HepG2 (cell line): ENCODE measurements around the gene SDK2. TPM values are rescaled to one million over a fixed set of nuclear protein-coding genes. Genes with fewer than 3 reads are reported as not detected.

Source experiments
- EP300 ChIP-seq, 3 experiments: sonication (generic) in 1 of 3; formaldehyde crosslinking in 1 of 3; IDR thresholded peaks; 2 replicates each; pipeline versions ENCODE4 v1.5.1 to v1.6.1; 2011 to 2020; ENCODE audit warnings: low read depth in 2 of 3, low read length in 2 of 3, borderline replicate concordance in 1 of 3, improper control_type of control experiment in 1 of 3, mild to moderate bottlenecking in 1 of 3, missing genetic modification reagents in 1 of 3, moderate library complexity in 1 of 3
- KDM3A ChIP-seq: IDR thresholded peaks from 2 replicates; pipeline ENCODE4 v1.6.1; 2018; ENCODE audit warnings: low read depth, missing compliant biosample characterization
- KDM5A ChIP-seq: fragments of 200-600 bp; sonication (generic); IDR thresholded peaks from 2 replicates; pipeline ENCODE4 v1.7.0; 2018; ENCODE audit warnings: antibody characterized with exemption, mild to moderate bottlenecking, low read length, borderline replicate concordance
- ONECUT2 ChIP-seq: sonication (generic); formaldehyde crosslinking; IDR thresholded peaks from 2 replicates; pipeline ENCODE4 v1.4.0; 2020; ENCODE audit warnings: missing genetic modification reagents
- PRDM4 ChIP-seq: sonication (generic); formaldehyde crosslinking; IDR thresholded peaks from 2 replicates; pipeline ENCODE4 v1.9.0; 2021; ENCODE audit warnings: missing genetic modification reagents, borderline replicate concordance
- RFX5 ChIP-seq: IDR thresholded peaks from 2 replicates; pipeline ENCODE4 v1.6.1; 2011; ENCODE audit warnings: low read depth, low read length, improper control_type of control experiment
- TAF1 ChIP-seq: sonication (generic); formaldehyde crosslinking; IDR thresholded peaks from 2 replicates; pipeline ENCODE4 v1.4.0; 2020; ENCODE audit warnings: missing genetic modification reagents
- TBL1XR1 ChIP-seq: fragments of 150-350 bp; IDR thresholded peaks from 2 replicates; pipeline ENCODE4 v1.6.1; 2014; ENCODE audit warnings: borderline replicate concordance, low read length; ENCODE audit not compliant: partially characterized antibody
- ZNF225 ChIP-seq: sonication (generic); formaldehyde crosslinking; IDR thresholded peaks from 2 replicates; pipeline ENCODE4 v1.4.0; 2020; ENCODE audit warnings: mild to moderate bottlenecking, missing genetic modification reagents
- ZNF232 ChIP-seq: sonication (generic); formaldehyde crosslinking; IDR thresholded peaks from 2 replicates; pipeline ENCODE4 v1.4.0; 2020; ENCODE audit warnings: missing genetic modification reagents, borderline replicate concordance
- ZNF263 ChIP-seq: sonication (generic); formaldehyde crosslinking; IDR thresholded peaks from 2 replicates; pipeline ENCODE4 v1.4.0; 2020; ENCODE audit warnings: missing genetic modification reagents
- ZNF547 ChIP-seq: sonication (generic); formaldehyde crosslinking; IDR thresholded peaks from 2 replicates; pipeline ENCODE4 v1.5.1; 2020; ENCODE audit warnings: mild to moderate bottlenecking, missing genetic modification reagents
- polyA plus RNA-seq, 8 experiments: library from polyadenylated mRNA; depleted of rRNA in 3 of 8; stranded (reverse) in 7 of 8; unstranded in 1 of 8; fragments of >200 nt; fragmentation: Illumina TruSeq in 4 of 8; extraction: Trizol in 4 of 8; gene quantifications; 2 replicates each; pipeline versions ENCODE4 v1.2.1 to v1.2.3, GENCODE V29; 2011 to 2016; ENCODE audit warnings: low read depth in 4 of 8, missing spikeins in 1 of 8, mixed read lengths in 1 of 8; ENCODE audit not compliant: insufficient read depth in 1 of 8
- total RNA-seq, 5 experiments: library from RNA; depleted of rRNA; stranded (reverse); fragments of >200 nt; fragmentation: Illumina TruSeq; extraction: Trizol; gene quantifications; 2 replicates each; pipeline ENCODE4 v1.2.3, GENCODE V29; 2016; ENCODE audit warnings: low read depth in 1 of 5
- TF ChIP-seq, protein P1 (sequence below): sonication (generic); formaldehyde crosslinking; IDR thresholded peaks from 2 replicates; pipeline ENCODE4 v1.4.0; 2020; ENCODE audit warnings: missing genetic modification reagents, borderline replicate concordance
- TF ChIP-seq, protein P2 (sequence below): sonication (generic); formaldehyde crosslinking; IDR thresholded peaks from 2 replicates; pipeline ENCODE4 v1.9.0; 2022; ENCODE audit warnings: missing genetic modification reagents, mild to moderate bottlenecking, borderline replicate concordance
- TF ChIP-seq, protein P3 (sequence below): sonication (generic); formaldehyde crosslinking; IDR thresholded peaks from 2 replicates; pipeline ENCODE4 v1.8.1; 2023; ENCODE audit warnings: missing genetic modification reagents, mild to moderate bottlenecking, borderline replicate concordance
- TF ChIP-seq, protein P4 (sequence below): sonication (generic); formaldehyde crosslinking; IDR thresholded peaks from 2 replicates; pipeline ENCODE4 v1.9.0; 2021; ENCODE audit warnings: missing genetic modification reagents, borderline replicate concordance

SDK2 gene
- total and polyA plus RNA-seq, 2 of the 13 experiments (the other 11 are each of a cell fraction or from before 2014, with no cell fraction given) = not detected

DNA sequence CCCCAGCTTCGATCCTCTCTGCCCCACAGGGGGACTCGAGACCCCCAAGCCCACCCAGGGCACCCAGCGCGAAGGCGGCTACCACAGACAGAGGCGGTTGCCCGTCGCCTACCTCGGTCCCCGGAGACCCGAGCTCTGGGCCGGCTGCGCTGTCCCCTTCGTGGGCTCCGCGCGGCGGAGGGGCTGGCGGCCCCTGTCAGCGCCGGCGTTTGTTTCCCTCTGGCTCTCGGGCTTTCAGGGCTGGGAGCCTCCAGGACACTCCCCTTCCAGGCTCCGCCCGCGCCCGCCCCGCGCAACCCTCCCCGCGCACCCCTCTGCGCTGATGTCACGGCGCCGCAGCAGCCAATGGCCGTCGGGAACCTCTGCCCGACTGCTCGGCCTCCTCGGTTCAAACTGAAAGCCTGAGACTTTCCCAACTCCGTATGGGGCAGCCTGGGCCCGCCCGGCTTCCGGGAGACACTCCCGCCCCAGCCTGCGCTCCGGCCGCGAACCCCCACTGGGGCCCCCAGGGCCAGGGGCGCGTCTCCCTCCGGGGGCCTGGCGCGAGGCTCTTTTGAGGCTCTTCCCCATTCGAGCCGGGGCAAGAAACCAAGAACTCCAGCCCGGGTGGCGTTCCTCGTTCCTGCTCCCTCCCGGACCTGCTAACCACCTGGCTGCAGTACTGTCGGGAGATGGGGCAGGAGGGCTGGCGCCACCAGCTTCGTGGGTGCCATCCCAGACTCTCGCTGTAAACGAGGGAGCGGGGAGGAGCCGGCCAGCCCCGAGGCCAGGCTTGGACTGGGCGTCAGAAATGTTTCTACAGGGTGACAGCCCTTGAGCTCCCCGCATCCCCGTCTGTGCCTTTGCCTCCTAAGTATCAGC lies 332.2 kb downstream of the SDK2 start, which contains the start of gene CDC42EP4 (continued):
- TF ChIP-seq, protein P1, sequence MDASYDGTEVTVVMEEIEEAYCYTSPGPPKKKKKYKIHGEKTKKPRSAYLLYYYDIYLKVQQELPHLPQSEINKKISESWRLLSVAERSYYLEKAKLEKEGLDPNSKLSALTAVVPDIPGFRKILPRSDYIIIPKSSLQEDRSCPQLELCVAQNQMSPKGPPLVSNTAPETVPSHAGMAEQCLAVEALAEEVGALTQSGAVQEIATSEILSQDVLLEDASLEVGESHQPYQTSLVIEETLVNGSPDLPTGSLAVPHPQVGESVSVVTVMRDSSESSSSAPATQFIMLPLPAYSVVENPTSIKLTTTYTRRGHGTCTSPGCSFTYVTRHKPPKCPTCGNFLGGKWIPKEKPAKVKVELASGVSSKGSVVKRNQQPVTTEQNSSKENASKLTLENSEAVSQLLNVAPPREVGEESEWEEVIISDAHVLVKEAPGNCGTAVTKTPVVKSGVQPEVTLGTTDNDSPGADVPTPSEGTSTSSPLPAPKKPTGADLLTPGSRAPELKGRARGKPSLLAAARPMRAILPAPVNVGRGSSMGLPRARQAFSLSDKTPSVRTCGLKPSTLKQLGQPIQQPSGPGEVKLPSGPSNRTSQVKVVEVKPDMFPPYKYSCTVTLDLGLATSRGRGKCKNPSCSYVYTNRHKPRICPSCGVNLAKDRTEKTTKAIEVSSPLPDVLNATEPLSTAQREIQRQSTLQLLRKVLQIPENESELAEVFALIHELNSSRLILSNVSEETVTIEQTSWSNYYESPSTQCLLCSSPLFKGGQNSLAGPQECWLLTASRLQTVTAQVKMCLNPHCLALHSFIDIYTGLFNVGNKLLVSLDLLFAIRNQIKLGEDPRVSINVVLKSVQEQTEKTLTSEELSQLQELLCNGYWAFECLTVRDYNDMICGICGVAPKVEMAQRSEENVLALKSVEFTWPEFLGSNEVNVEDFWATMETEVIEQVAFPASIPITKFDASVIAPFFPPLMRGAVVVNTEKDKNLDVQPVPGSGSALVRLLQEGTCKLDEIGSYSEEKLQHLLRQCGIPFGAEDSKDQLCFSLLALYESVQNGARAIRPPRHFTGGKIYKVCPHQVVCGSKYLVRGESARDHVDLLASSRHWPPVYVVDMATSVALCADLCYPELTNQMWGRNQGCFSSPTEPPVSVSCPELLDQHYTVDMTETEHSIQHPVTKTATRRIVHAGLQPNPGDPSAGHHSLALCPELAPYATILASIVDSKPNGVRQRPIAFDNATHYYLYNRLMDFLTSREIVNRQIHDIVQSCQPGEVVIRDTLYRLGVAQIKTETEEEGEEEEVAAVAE = 0 out of 2 replicates have a peak, but pooled peaks have one; percentile 18
- TF ChIP-seq ZNF225 (CRISPR knock-in tag) (peak; percentile 66; the same call in 1 of the 2 replicates), ZNF263 (CRISPR knock-in tag) (peak; percentile 64), EP300 (IDR thresholded peaks at IDR 0.05; ENCODE audit: low read depth in 2 of 2, low read length in 2 of 2) (no peak; a peak in 1 of 4 replicates), EP300 (CRISPR knock-in tag; IDR thresholded peaks at IDR 0.05; ENCODE audit: borderline replicate concordance) (no peak; the same call in 1 of the 2 replicates), ZNF232 (CRISPR knock-in tag) (peak; percentile 79; the same call in 1 of the 2 replicates), RFX5 (peak; percentile 64), ZNF547 (CRISPR knock-in tag) (peak; percentile 90), ONECUT2 (CRISPR knock-in tag) (0 out of 2 replicates have a peak, but pooled peaks have one; percentile 36), TAF1 (CRISPR knock-in tag) (peak; percentile 86), KDM3A (CRISPR knock-in tag) (peak; percentile 69; the same call in 1 of the 2 replicates), KDM5A (no peak; the same call in 1 of the 2 replicates), TBL1XR1 (peak; percentile 35), PRDM4 (CRISPR knock-in tag) (no peak)
- TF ChIP-seq, protein P2, sequence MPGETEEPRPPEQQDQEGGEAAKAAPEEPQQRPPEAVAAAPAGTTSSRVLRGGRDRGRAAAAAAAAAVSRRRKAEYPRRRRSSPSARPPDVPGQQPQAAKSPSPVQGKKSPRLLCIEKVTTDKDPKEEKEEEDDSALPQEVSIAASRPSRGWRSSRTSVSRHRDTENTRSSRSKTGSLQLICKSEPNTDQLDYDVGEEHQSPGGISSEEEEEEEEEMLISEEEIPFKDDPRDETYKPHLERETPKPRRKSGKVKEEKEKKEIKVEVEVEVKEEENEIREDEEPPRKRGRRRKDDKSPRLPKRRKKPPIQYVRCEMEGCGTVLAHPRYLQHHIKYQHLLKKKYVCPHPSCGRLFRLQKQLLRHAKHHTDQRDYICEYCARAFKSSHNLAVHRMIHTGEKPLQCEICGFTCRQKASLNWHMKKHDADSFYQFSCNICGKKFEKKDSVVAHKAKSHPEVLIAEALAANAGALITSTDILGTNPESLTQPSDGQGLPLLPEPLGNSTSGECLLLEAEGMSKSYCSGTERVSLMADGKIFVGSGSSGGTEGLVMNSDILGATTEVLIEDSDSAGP (CRISPR knock-in tag) = peak; percentile 80; the same call in 1 of the 2 replicates
- TF ChIP-seq, protein P3, sequence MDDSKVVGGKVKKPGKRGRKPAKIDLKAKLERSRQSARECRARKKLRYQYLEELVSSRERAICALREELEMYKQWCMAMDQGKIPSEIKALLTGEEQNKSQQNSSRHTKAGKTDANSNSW = peak; percentile 81
- TF ChIP-seq, protein P4, sequence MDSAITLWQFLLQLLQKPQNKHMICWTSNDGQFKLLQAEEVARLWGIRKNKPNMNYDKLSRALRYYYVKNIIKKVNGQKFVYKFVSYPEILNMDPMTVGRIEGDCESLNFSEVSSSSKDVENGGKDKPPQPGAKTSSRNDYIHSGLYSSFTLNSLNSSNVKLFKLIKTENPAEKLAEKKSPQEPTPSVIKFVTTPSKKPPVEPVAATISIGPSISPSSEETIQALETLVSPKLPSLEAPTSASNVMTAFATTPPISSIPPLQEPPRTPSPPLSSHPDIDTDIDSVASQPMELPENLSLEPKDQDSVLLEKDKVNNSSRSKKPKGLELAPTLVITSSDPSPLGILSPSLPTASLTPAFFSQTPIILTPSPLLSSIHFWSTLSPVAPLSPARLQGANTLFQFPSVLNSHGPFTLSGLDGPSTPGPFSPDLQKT (CRISPR knock-in tag) = peak; percentile 18; the same call in 1 of the 2 replicates
